Lower leg skin (tissue), 3 donors: ENCODE results near the gene MR1.

Experiments used
- POLR2A ChIP-seq, 2 donors: fragments of 450-650 bp; IDR thresholded peaks; one replicate each; pipeline ENCODE4 v1.6.1; 2016 to 2017; ENCODE audit warnings: antibody characterized with exemption in 2 of 2, mild to moderate bottlenecking in 1 of 2, moderate library complexity in 1 of 2
- TF ChIP-seq, protein P1 (sequence below), 3 donors: fragments of 450-650 bp; IDR thresholded peaks; one replicate each; pipeline ENCODE4 v1.5.1; 2016; ENCODE audit warnings: antibody characterized with exemption in 3 of 3, mild to moderate bottlenecking in 3 of 3, moderate library complexity in 2 of 3

DNA sequence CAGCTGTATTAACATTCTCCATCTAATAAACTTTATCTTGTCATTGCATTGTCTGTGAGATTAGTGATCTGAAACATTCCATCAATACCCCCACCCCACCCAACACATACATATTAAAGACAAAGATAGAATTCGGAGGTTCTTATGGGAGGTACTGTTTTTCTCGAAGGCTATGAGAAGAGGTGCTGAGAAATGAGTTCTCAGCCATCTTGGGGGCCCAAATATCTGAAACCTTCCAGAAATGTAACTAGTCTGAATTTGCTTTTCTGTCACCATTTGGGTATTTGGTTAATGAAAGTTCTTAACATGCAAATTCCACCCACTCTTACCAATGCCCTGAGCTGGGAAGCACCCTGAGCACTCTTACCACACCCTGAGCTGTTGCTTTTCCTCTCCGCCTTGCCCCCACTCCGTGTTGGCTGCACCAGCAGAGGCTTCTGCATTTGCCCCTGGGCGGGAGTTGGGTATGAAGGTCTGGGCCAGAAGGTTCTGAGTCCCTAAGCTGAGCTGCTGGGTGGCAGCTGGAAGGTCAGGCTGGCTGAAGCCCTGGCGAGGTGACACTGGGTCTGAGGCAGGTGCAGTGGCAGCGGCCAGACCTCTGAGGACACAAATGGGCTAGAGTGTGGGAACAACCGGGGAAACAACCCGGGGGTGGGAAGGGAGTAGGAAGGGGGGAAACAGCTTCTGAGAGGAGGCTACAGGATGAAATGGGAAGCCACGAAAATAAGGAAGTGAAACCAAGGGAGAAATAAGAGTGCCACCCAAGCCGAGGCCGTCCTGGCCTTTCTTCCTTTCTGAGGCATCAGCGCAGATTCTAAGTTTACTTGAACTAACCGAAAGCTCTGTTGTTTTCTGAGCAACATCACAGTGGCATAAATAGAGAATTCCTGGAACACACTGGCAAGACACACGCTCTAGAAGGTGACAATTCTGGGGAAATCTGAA lies 28.4 kb downstream of the MR1 start:
- TF ChIP-seq, protein P1, sequence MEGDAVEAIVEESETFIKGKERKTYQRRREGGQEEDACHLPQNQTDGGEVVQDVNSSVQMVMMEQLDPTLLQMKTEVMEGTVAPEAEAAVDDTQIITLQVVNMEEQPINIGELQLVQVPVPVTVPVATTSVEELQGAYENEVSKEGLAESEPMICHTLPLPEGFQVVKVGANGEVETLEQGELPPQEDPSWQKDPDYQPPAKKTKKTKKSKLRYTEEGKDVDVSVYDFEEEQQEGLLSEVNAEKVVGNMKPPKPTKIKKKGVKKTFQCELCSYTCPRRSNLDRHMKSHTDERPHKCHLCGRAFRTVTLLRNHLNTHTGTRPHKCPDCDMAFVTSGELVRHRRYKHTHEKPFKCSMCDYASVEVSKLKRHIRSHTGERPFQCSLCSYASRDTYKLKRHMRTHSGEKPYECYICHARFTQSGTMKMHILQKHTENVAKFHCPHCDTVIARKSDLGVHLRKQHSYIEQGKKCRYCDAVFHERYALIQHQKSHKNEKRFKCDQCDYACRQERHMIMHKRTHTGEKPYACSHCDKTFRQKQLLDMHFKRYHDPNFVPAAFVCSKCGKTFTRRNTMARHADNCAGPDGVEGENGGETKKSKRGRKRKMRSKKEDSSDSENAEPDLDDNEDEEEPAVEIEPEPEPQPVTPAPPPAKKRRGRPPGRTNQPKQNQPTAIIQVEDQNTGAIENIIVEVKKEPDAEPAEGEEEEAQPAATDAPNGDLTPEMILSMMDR (IDR thresholded peaks at IDR 0.05), result no peak
- no peak for TF ChIP-seq POLR2A (IDR thresholded peaks at IDR 0.05)
